ENCODE data around the gene PLXNB3.

- TF ChIP-seq CTCF (IDR thresholded peaks at IDR 0.05) (no peak), POLR2AphosphoS5 (IDR thresholded peaks at IDR 0.05; ENCODE audit: low read depth, low read length) (no peak), TCF7L2 (IDR thresholded peaks at IDR 0.05; ENCODE audit: low read depth, low read length) (no peak), REST (IDR thresholded peaks at IDR 0.05; ENCODE audit: insufficient read depth in 1 of 2, low read depth in 2 of 2, low read length in 1 of 2) (no peak), SIN3A (IDR thresholded peaks at IDR 0.05; ENCODE audit: borderline replicate concordance, insufficient read depth, low read depth, low read length) (no peak)
Observed at GRCh38 chrX:153776120-153776599, 12.1 kb downstream of the PLXNB3 start.
